ENCODE results near the gene SRD5A3.

DNA sequence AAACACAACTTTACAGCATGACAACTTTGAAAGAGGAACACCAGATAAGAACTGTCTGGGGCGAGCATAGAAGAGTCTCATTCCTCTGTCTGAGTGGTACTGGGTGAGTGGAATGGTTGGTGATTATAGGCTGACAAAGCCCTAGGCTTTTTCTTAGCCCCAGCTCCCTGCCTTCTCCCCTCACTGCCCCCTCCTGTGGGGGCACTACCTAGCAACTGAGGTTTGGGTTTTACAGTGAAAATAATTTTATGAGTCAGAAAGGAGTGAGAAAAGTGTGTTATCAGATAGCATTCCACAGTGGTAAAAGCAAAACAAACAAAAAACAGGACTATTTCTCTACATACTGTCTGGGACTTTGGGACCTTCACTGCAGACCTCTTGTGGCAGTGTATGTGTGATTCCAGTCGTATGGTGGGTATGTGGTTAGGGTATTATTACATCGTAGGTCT is 39.2 kb downstream of the SRD5A3 start:
- TF ChIP-seq EGR1 (IDR thresholded peaks at IDR 0.05; ENCODE audit: low read depth in 2 of 2) = no peak
- no peak for TF ChIP-seq JUND (IDR thresholded peaks at IDR 0.05)
- TF ChIP-seq, protein P1, sequence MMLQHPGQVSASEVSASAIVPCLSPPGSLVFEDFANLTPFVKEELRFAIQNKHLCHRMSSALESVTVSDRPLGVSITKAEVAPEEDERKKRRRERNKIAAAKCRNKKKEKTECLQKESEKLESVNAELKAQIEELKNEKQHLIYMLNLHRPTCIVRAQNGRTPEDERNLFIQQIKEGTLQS (IDR thresholded peaks at IDR 0.05) = no peak
- TF ChIP-seq, protein P2, sequence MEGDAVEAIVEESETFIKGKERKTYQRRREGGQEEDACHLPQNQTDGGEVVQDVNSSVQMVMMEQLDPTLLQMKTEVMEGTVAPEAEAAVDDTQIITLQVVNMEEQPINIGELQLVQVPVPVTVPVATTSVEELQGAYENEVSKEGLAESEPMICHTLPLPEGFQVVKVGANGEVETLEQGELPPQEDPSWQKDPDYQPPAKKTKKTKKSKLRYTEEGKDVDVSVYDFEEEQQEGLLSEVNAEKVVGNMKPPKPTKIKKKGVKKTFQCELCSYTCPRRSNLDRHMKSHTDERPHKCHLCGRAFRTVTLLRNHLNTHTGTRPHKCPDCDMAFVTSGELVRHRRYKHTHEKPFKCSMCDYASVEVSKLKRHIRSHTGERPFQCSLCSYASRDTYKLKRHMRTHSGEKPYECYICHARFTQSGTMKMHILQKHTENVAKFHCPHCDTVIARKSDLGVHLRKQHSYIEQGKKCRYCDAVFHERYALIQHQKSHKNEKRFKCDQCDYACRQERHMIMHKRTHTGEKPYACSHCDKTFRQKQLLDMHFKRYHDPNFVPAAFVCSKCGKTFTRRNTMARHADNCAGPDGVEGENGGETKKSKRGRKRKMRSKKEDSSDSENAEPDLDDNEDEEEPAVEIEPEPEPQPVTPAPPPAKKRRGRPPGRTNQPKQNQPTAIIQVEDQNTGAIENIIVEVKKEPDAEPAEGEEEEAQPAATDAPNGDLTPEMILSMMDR (IDR thresholded peaks at IDR 0.05; ENCODE audit: low read depth, low read length, missing input control) = no peak
- no peak for TF ChIP-seq SP1 (IDR thresholded peaks at IDR 0.05)
- TF ChIP-seq RXRA (IDR thresholded peaks at IDR 0.05) = no peak

Data from liver (tissue), 3 donors.